GM18502 (cell line): Measurements from ENCODE around the gene INTS15.

Experiments
- ATAC-seq: cut with Tn5 transposase; IDR thresholded peaks from one replicate; pipeline ENCODE4 v1.9.1; 2021; ENCODE audit warnings: mild to moderate bottlenecking; ENCODE audit not compliant: unreplicated experiment, poor library complexity

The INTS15 gene

GRCh38 chr7:6639032-6639431 is 49.2 kb downstream of the INTS15 start:
- ATAC-seq, result no peak

DNA sequence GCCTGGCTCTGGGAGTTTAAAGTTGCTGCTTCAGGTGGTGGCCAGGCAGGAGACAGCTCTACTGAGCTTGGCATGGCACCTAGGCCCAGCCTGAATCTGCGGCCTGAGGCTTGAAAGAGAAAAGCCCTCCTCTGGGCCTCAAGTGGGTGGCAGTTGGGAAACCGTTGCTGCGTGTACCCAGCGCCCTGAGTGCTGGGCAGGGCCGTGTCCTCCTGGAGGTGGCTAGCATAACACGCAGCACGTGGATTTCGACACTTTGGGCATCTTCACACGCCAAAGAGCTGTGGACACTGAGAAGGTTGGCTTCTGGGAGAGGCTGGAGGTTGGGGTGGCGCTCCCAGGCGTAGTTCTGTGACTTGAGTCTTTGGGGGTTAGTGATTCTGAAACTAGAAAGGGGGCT is 49.8 kb downstream of the INTS15 start:
- no peak for ATAC-seq

DNA sequence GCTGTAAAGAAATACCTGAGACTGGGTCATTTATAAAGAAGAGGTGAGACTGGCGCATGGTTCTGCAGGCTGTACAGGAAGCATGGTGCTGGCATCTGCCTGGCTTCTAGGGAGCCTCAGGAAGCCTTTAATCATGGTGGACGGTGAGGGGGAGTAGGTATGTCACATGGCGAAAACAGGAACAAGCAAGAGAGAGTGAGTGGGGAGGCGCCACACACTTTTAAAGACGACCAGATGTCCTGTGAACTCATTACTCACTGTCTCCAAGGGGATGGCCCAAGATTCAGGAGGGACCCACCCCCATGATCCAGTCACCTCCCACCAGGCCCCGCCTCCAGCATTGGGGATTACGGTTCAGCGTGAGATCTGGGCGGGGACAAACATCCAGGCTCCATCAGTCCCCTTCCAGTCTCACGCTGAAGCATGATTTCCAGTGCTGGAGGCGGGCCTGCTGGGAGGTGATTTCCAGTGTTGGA is 50.5 kb downstream of the INTS15 start:
- ATAC-seq, result no peak

GRCh38 chr7:6641305-6642035 is 51.6 kb downstream of the INTS15 start:
- ATAC-seq, result no peak

GRCh38 chr7:6642239-6642839 is 52.5 kb downstream of the INTS15 start:
- ATAC-seq, result no peak

DNA sequence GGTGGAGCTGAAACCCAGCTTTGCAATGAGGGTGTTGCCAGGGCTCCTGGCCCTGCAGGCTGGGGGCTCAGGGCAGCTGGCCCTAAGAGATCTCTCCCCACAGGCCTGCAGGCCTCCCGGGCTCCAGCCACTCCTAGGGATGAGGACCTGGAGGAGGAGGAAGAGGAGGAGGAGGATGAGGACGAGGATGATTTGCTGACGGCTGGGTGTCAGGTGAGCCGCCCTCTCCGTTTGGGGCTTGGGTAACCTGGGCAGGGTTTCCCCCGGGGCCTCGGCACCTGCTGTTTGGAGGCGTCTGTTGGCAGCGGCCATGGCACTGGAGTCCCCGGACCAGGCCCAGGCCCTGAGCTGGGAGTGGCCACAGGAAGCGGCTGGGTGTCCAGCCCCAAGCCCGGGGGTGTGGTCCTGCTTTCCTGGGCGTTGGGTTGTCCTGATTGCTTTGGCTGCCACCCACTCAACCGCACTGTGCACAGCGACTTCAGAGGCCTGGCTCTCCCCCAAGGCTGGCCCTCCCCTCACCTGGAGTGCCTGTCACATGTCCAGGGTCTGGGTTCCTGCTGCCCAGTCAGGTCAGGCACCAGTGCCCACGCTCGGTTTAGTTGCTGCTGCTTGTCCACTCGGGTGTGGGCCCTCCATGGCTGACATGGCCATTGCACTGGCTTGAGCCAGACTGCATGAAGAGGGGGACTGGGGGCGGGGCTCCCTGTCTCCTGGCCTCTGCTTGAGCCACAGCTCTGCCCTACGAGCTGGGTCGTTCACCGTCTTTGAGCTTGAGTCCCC is 53.2 kb downstream of the INTS15 start:
- ATAC-seq, result no peak

- ATAC-seq, result no peak
These were observed 54.2 kb downstream of the INTS15 start for GRCh38 chr7:6643915-6644625.

DNA sequence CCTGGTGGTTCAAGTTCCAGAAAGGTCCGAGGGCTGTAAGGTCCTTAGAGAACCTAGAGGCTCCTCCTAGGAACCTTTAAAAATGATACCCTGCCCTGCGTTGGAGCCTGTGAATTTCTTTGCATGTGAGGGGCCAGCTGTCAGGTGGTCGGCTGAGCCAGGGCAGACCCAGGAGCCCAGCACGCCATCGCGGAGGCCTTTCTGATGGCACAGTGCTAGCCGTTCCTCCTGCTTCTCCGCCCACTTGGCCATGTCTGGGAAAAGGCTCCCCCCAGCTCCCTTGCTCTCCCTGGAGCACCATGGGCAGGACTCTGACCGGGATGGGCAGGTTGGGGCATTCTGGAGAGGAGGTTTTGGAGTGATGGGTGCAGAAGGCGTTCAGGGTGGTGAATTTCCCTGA is 54.9 kb downstream of the INTS15 start:
- no peak for ATAC-seq

DNA sequence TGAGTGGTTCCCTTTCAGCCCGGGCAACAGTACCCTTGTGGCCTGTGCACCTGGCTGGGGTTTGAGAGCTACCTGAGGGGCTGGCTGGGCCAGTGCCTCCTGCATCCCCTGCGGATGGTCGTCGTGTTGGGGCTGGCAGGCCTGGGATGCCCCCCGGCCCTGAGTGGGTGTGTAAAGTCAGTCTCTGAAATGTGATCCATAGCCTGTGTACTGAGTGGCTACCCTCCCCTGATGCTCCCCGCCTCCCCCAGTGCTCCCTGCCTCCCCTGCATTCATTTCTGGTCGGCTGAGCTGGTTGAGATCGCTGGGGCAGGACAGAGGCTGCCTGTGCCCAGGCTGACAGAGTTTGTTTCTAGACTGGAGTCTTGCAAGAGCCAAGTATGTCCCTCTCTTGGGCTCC is 56.6 kb downstream of the INTS15 start:
- no peak for ATAC-seq

DNA sequence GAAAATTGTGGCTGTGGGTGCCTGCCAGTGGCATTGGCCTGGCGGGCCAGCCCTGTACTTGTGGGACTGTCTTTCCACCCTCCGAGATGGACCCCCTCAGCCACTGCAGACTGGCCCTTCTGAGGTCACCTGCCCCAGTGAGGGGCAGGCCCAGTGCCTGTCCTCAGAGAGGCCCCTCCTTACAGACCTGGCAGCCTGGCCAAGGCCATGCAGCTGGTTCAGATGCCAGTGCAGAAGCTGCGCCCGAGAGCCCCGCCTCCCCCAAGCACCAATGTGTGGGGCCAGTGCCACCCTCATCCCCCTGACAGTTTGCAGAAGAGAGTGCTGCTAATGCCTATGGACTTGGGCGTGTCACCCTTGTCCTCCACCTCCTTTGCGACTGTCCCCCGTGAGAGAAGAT is 57.3 kb downstream of the INTS15 start:
- no peak for ATAC-seq

- no peak for ATAC-seq
These were observed 57.7 kb downstream of the INTS15 start for GRCh38 chr7:6647541-6647940.

GRCh38 chr7:6648066-6648814 is 58.4 kb downstream of the INTS15 start:
- no peak for ATAC-seq

DNA sequence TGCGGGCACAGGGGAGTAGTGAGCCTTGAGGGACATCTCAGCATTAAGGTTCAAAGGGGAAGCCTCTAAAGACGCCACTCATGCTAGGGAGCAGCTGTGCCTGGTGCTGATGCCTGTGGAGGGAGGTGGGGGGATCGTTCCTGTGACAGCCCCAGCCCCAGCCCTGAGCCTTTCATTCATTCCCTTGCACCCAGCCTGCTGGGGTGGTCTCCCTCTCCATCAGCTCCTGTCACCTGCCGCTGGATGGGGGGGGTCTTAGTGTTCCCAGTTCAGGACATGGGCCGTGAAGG is 58.9 kb downstream of the INTS15 start:
- no peak for ATAC-seq

- no peak for ATAC-seq
These were observed 59.6 kb downstream of the INTS15 start for GRCh38 chr7:6649241-6649961.

DNA sequence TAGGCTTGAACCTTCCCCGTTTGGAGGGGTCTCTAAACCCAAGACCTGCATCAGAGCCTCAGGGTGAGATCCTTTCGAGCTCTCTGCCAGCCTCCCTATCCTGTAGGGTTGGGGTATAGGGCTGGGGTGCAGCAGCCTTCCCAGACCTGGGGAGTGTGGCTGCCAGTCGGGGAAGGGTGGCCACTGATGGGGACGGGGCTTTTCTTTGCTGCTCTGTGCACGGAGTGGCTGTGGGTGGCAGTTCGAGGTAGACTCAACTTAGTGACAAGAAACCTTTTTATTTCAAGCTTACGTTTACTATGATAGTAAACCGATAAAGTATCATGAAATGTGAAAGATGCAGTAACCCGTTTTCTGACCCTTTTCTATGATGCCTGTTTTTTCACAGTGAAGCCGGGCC is 60.3 kb downstream of the INTS15 start:
- ATAC-seq, result no peak

DNA sequence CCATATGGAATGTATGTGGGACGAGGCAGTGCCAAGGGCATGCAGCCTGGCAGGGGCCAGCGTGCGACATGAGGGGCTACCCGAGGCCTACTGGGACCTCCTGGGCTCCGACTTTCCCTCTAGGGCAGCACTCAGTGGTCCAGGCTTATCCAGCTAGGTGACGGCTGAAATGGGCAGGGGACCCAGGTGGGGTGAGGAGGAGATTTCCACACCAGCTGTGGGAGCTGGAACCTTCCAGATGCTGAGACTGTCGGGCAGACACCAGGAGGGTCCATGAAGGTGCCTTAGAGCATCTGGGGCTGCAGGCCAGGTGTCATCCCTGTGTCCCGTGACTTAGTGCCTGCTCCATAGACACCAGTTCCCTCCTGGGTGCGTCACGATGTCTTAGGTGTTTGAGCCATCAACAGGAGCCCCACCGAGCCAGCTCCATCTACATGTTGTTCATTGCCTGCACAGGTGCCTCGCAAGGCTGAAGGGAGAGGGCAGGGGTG is 60.7 kb downstream of the INTS15 start:
- ATAC-seq, result no peak

DNA sequence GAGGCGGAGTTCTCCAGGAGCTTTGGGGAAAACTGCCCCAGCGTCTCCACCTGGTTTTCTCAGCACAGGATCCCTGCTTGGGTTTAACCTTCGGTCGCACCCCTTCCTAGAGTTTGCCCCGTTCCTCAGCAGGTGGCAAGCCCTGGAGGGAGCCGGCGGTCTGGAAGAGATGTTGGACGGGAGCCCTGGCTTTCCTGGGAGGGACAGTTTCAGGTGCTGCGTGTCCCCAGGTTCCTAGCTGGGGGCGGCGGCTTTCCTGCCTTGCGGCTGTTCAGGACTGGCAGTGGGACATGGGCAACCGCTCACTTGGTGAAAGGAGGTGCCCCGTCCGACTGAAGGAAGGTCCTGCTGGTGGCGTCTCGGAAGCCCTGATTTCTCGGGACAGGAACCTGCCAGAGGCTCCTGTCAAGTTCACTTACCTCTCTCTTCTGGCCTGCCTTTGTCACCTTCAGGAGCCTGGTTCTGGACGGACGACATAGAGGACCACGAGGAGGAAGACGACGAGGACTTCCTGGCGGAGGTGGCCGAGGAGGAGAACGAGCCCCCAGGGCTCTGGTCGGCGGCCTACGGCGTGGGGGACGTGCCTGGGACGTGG is 62.1 kb downstream of the INTS15 start:
- ATAC-seq, result no peak

DNA sequence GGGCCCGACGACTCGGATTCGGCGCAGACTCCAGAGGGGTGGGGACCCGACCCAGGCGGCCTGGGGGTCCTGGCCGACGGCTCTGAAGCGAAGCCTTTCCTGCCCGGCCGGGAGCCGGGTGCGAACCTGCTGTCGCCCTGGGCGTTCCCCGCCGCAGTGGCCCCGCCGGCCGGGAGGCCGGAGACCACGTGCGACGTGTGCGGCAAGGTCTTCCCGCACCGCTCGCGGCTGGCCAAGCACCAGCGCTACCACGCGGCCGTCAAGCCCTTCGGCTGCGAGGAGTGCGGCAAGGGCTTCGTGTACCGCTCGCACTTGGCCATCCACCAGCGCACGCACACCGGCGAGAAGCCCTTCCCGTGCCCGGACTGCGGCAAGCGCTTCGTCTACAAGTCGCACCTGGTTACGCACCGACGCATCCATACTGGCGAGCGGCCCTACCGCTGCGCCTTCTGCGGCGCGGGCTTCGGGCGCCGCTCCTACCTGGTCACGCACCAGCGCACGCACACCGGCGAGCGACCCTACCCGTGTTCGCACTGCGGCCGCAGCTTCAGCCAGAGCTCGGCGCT is 62.7 kb downstream of the INTS15 start:
- no peak for ATAC-seq
